Measurements from ENCODE around the gene RCOR1. TPM values are rescaled to one million over a fixed set of nuclear protein-coding genes. Genes with fewer than 3 reads are reported as not detected.
A peak's percentile ranks its signal among the peaks of the same experiment; 100 is the strongest.

The RCOR1 gene
- total and polyA plus RNA-seq, 2 of the 4 experiments (the other 2 are of a cell fraction), result 9.0 to 11.2 TPM

DNA sequence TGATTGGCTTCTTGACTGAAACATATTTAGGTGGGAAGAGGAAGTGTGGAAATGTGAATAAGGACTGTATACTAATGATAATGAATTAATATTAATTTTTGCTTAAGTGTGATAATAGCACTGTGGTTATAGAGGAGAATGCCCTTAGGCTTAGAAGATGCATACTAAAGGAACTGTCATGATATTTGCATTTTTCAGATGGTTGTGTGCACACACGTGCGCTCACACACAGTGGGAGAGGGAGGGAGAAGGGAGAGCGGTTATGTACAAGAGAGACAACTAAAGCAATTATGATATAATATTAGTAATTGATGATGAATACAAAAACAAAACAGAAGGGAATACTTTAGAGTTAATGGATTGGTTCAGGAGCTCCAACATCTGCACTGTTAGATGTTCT is 54.2 kb downstream of the RCOR1 start:
- Histone ChIP-seq H2BK20ac (ENCODE audit: low read depth, low read length) (no peak overlapping the region), H2BK15ac (ENCODE audit: low read depth, low read length) (no peak overlapping the region), H2BK5ac (ENCODE audit: low read depth, low read length, poor library complexity, severe bottlenecking) (no peak overlapping the region), H3K4me3 (ENCODE audit: insufficient read depth, low read depth, low read length) (no peak overlapping the region), H3K4me1 (ENCODE audit: control insufficient read depth, insufficient read depth, low read length) (peaks cover 7% of the 10 kb centered on the region), H3K36me3 (ENCODE audit: control insufficient read depth, insufficient read depth, low read length) (no peaks in the 10 kb centered on the region), H4K8ac (ENCODE audit: low read depth in 2 of 2, low read length in 2 of 2) (no peak overlapping the region), H3K9me3 (ENCODE audit: control insufficient read depth, insufficient read depth, low read length) (no peaks in the 10 kb centered on the region), H3K4me2 (ENCODE audit: low read depth, low read length) (no peak overlapping the region), H3K9me1 (ENCODE audit: insufficient read depth, low read length) (peaks cover 18% of the 10 kb centered on the region), H3K23ac (ENCODE audit: low read depth, low read length) (no peak overlapping the region), H3K4ac (ENCODE audit: low read depth, low read length) (no peak overlapping the region), H2AK9ac (replicated peaks; ENCODE audit: low read depth, low read length, poor library complexity) (no peak overlapping the region), H3K56ac (ENCODE audit: extremely low read depth, insufficient read depth, low read length) (no peak overlapping the region), H2AFZ (replicated peaks; ENCODE audit: low read length, poor library complexity) (no peak overlapping the region), H3K9ac (ENCODE audit: low read depth, low read length) (no peak overlapping the region), H4K91ac (ENCODE audit: insufficient read depth, low read depth, low read length) (no peak overlapping the region), H3K79me1 (ENCODE audit: low read depth in 1 of 2, low read length in 2 of 2) (peaks cover 41 to 76% of the 10 kb centered on the region in 2 experiments), H4K5ac (ENCODE audit: low read depth, low read length) (no peak overlapping the region), H4K20me1 (ENCODE audit: insufficient read depth, low read length) (peaks cover 51% of the 10 kb centered on the region), H3K27ac (ENCODE audit: insufficient read depth, low read length) (no peak overlapping the region), H2AK5ac (ENCODE audit: low read depth, low read length) (no peak overlapping the region), H2BK120ac (ENCODE audit: low read depth, low read length) (no peak overlapping the region), H3K27me3 (ENCODE audit: control insufficient read depth, insufficient read depth, low read length) (no peaks in the 10 kb centered on the region), H3K14ac (replicated peaks; ENCODE audit: low read depth, low read length) (no peak overlapping the region), H3K18ac (ENCODE audit: low read depth, low read length) (no peak overlapping the region)
- no CpG with 5 or more reads among the region's 3 CpGs for WGBS, 2 experiments (ENCODE audit: extremely low coverage in 2 of 2, insufficient read length in 1 of 2)
- in situ Hi-C loops (cut with MboI; ENCODE audit: low sequenced_read_pairs), result no loop called here
- POLR2A ChIA-PET (ENCODE audit: unreplicated experiment), result no interaction called here
- no TSS peak for BruUV-seq (replicated peaks)
- ATAC-seq (ENCODE audit: low read depth) (peak; percentile 30; the same call in 1 of the 2 replicates), DNase-seq (no peak)
- dilution Hi-C loops (cut with HindIII; ENCODE audit: low sequenced_read_pairs, unreplicated experiment), result no loop called here
- intact Hi-C loops (cut with micrococcal nuclease), result no loop called here
- TF ChIP-seq FOS (IDR thresholded peaks at IDR 0.05; ENCODE audit: low read depth, low read length), result no peak
- TF ChIP-seq SMC3 (IDR thresholded peaks at IDR 0.05; ENCODE audit: low read depth, low read length), result no peak
- no peak for TF ChIP-seq RFX5 (IDR thresholded peaks at IDR 0.05; ENCODE audit: low read depth, low read length)
- no peak for TF ChIP-seq BHLHE40 (IDR thresholded peaks at IDR 0.05; ENCODE audit: low read depth, low read length)
- no peak for TF ChIP-seq MXI1 (IDR thresholded peaks at IDR 0.05; ENCODE audit: borderline replicate concordance, low read depth, low read length)
- TF ChIP-seq, protein P1, sequence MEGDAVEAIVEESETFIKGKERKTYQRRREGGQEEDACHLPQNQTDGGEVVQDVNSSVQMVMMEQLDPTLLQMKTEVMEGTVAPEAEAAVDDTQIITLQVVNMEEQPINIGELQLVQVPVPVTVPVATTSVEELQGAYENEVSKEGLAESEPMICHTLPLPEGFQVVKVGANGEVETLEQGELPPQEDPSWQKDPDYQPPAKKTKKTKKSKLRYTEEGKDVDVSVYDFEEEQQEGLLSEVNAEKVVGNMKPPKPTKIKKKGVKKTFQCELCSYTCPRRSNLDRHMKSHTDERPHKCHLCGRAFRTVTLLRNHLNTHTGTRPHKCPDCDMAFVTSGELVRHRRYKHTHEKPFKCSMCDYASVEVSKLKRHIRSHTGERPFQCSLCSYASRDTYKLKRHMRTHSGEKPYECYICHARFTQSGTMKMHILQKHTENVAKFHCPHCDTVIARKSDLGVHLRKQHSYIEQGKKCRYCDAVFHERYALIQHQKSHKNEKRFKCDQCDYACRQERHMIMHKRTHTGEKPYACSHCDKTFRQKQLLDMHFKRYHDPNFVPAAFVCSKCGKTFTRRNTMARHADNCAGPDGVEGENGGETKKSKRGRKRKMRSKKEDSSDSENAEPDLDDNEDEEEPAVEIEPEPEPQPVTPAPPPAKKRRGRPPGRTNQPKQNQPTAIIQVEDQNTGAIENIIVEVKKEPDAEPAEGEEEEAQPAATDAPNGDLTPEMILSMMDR (conservative IDR thresholded peaks at IDR 0.05; ENCODE audit: low read depth, low read length), result no peak
- TF ChIP-seq MAFK (IDR thresholded peaks at IDR 0.05; ENCODE audit: low read depth, low read length), result no peak
- CTCF ChIA-PET, result no interaction called here
